ENCODE results near the gene RPL38.

GRCh38 chr17:74241431-74241830 lies 38.0 kb downstream of the RPL38 start:
- TF ChIP-seq, protein P1, sequence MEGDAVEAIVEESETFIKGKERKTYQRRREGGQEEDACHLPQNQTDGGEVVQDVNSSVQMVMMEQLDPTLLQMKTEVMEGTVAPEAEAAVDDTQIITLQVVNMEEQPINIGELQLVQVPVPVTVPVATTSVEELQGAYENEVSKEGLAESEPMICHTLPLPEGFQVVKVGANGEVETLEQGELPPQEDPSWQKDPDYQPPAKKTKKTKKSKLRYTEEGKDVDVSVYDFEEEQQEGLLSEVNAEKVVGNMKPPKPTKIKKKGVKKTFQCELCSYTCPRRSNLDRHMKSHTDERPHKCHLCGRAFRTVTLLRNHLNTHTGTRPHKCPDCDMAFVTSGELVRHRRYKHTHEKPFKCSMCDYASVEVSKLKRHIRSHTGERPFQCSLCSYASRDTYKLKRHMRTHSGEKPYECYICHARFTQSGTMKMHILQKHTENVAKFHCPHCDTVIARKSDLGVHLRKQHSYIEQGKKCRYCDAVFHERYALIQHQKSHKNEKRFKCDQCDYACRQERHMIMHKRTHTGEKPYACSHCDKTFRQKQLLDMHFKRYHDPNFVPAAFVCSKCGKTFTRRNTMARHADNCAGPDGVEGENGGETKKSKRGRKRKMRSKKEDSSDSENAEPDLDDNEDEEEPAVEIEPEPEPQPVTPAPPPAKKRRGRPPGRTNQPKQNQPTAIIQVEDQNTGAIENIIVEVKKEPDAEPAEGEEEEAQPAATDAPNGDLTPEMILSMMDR (IDR thresholded peaks at IDR 0.05): no peak
- no peak for TF ChIP-seq JUN (IDR thresholded peaks at IDR 0.05)
- TF ChIP-seq, protein P2, sequence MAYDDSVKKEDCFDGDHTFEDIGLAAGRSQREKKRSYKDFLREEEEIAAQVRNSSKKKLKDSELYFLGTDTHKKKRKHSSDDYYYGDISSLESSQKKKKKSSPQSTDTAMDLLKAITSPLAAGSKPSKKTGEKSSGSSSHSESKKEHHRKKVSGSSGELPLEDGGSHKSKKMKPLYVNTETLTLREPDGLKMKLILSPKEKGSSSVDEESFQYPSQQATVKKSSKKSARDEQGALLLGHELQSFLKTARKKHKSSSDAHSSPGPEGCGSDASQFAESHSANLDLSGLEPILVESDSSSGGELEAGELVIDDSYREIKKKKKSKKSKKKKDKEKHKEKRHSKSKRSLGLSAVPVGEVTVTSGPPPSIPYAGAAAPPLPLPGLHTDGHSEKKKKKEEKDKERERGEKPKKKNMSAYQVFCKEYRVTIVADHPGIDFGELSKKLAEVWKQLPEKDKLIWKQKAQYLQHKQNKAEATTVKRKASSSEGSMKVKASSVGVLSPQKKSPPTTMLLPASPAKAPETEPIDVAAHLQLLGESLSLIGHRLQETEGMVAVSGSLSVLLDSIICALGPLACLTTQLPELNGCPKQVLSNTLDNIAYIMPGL (CRISPR knock-in tag; IDR thresholded peaks at IDR 0.05; ENCODE audit: borderline replicate concordance): no peak
- TF ChIP-seq PBX3 (IDR thresholded peaks at IDR 0.05): no peak
- TF ChIP-seq NR3C1 (IDR thresholded peaks at IDR 0.05): no peak
- TF ChIP-seq HOXB5 (CRISPR knock-in tag; IDR thresholded peaks at IDR 0.05): no peak
- no peak for TF ChIP-seq KDM1A (IDR thresholded peaks at IDR 0.05; ENCODE audit: low read depth)
- no peak for TF ChIP-seq MAX (IDR thresholded peaks at IDR 0.05)
- no peak for TF ChIP-seq EP300 (IDR thresholded peaks at IDR 0.05)
- no peak for TF ChIP-seq RAD21 (conservative IDR thresholded peaks at IDR 0.05 in 1 of 2, IDR thresholded peaks at IDR 0.05 in 1 of 2)

Measured in A549 (cell line).